Activated T-helper 9 cell treated with anti-CD3 and anti-CD28 coated beads, Interleukin-2, amount 50 U/mL, for 16 hours (primary cell): ENCODE data around the gene EIF4A2.

Experiments used
- DNase-seq: peaks from one replicate; pipeline ENCODE4 v3.0.0-alpha.2; 2020; ENCODE audit warnings: low read depth

The EIF4A2 gene

DNA sequence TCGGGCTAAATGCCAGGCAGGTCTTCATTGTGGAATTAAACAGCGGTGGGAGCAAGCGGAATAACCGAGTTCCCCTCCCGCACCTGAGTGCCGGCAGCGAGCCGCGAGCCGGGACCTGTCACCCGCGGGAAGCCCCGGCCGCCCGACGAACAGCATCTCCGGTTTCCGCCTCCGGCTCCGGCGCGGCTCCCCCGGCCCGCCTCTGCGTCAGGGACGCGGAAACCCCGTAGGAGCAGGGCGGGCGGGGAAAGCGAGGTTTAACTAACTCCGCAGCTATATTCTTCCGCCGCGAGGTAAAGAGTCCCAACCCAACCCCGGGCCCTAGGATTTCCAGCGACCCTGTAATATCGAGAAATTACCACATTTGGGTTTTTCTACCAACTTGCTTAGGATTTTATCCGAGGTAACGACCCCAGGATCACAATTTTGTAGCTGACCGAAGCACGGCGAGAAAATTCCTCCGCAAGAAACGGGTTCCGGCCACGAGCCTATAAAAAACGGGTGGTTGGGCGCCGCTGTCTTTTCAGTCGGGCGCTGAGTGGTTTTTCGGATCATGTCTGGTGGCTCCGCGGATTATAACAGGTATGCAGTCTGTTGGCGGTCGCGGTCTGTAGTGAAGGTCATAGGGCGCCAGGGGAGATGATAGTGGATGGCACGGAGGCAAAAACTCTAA lies at the start of gene EIF4A2:
TSS of gene EIF4A2 (plus strand) at position 520 of the 673 bp plus-strand sequence. CDS start at position 554, 34 bp downstream.
- peak; percentile 86 for DNase-seq

- DNase-seq, result no peak
Measured at GRCh38 chr3:186742618-186743380, 40.6 kb upstream of the EIF4A2 start.

DNA sequence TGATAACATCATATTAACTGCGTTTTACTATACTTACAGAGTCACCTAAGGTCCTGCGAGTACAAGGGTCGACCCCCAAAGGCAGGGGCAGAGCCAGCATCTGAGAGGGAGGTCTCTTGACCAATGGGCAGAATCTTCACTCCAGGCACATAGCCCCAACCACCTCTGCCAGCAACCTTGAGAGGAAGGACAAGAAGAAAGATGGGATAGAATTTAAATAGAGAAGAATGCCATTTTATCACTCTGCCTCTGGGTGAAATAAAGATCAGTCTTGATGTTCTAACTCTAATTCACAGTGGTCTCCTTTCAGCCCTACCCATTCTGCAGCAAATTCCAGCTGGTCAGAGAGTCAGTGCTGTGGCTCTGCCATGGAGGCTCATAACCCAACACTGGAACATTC lies 39.7 kb upstream of the EIF4A2 start:
- no peak for DNase-seq

DNA sequence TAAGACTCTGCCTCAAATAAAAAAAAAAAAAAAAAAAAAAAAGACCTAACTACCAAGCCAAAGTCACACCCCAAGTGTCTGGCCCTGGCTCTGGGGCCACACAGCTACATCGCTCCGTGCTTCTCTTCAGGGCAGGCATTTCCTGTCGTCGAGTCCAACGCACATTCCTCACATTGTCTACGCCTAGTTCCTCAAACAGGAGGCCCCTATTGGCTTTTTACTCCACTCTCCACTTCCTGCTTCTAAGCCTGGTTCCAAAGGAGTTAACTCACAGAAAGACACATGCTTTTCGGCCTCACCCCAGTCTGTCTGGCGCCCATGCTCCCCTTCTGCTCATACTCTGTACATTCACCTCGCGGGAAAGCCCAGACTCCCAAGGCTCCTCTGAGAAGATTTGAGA lies 37.4 kb upstream of the EIF4A2 start:
- no peak for DNase-seq

DNA sequence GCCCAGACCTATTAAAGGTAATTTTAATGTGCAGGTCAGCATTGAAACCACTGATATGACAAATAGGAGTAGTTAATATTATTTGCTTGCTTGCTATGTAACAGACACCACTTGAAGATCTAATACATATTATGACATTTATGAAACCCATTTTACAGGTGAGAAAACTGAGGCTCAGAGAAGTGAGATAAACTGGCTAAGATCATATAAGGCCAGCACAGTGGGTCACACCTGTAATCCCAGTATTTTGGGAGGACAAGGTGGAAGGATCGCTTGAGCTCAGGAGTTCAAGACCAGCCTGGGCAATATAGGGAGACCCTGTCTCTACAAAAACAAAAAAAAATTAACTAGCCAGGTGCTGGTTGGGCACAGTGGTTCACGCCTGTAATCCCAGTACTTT lies 33.1 kb upstream of the EIF4A2 start:
- no peak for DNase-seq

DNA sequence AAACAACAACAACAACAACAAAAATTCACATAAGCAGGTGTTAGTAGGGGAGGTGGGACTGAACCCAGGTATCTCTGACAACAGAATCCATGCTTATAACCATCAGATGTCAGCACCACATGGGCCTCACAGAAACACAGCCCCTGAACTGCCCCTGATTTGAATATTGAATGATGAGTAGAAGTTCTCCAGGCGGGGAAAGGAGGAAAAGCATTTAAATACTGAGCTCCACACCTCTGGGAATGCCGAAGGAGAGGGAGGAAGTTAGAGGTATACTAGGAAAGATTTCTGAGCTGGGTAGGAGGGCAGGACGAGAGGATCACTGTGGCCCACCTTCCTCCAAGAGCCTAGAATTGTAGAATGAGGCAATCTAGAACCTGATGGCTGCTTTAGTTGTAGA lies 31.9 kb upstream of the EIF4A2 start:
- DNase-seq, result no peak

GRCh38 chr3:186754006-186754405 lies 29.4 kb upstream of the EIF4A2 start:
- DNase-seq, result no peak

DNA sequence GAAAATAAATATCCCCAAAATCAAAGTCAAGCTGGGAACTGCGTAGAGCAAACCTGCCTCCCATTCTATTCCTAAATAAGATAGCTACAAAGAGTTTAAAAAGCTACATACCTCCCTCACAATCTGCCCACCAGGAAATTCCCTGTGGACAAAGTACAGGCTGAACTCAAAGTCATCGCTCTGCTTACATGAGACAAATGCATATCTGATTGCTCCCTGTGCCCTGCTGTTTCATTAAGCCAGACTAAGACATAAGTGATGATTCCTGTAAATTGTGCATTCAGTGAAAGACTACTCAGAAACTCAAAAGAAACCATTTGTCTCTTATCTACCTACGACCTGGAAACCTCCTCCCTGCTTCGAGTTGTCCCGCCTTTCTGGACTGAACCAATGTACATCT lies 28.5 kb upstream of the EIF4A2 start:
- DNase-seq, result no peak

GRCh38 chr3:186757214-186757613 lies 26.2 kb upstream of the EIF4A2 start:
- DNase-seq, result no peak

DNA sequence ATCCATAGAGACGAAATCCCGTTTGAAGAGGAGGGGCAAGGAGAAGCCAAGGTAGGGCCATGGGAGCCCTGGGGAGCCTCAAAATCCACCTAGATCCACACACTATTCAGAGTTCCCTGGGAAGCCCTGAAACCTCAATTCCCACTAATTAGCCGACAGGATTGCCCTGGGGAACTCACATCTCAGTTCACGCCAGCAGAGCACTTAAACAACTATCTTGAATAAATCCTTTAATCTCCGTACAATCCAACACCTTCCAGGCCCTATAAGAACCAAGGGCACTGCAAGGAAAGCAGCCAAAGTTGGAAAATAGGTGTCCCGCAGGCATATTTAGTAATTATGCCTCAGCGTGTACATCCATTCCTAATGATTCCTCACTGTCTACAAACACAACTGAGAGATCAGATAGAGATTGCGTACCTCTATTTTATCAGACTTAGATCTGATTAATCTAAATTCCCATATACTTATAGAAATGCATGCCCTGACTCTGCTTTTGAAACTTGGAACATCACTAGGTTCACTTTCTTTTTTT lies 25.6 kb upstream of the EIF4A2 start:
- DNase-seq, result no peak

GRCh38 chr3:186759231-186759930 lies 24.0 kb upstream of the EIF4A2 start:
- DNase-seq, result no peak

DNA sequence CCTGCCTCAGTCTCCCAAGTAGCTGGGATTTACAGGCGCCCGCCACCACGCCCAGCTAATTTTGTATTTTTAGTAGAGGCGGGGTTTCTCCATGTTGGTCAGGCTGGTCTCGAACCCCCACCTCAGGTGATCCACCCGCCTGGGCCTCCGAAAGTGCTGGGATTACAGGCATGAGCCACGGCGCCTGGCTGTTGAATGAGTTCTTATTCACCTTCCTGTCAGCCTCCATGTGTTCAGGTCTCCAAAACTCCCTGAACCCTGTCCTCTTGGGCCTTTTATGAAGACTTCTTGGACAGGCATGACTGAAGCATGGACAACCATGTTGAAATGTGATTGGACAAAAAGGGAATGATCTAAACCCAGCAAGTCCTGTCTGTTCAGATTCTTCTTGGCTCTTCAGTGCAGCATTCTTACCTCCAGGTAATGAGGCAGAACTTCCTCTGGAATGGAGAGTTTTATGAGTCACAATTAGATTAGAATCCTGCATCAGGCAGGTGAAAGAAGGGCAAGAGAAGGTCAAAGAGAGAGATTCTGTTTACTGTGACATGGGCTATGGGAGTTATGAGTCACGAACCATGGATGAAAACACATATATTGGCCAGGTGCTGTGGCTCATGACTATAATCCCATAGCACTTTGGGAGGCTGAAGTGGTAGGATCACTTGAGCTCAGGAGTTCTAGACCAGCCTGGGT lies 23.1 kb upstream of the EIF4A2 start:
- no peak for DNase-seq

DNA sequence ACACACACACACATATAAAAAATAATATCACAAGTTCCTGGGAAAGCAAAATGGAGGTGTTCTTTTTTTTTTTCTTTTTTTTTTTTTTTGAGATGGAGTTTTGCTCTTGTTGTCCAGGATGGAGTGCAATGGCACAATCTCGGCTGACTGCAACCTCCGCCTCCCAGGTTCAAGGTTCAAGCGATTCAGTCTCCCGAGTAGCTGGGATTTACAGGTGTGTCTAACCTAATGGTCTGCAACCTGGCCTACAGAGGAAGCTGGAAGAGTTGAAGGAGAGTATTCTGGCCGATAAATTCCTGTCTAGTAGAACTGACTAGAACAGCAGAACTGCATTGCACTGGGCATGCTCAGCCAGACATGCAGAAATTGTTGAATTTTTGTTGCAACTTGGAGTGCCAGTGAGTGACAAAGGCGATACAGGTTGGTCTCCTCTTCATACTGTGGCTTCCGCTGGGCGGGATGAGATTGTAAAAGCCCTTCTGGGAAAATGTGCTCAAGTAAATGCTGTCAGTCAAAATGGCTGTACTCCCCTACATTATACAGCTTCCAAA lies 22.4 kb upstream of the EIF4A2 start:
- DNase-seq, result no peak

GRCh38 chr3:186772281-186772694 lies 11.1 kb upstream of the EIF4A2 start:
- DNase-seq, result no peak

GRCh38 chr3:186772701-186773417 lies 10.5 kb upstream of the EIF4A2 start:
- peak; percentile 43 for DNase-seq

DNA sequence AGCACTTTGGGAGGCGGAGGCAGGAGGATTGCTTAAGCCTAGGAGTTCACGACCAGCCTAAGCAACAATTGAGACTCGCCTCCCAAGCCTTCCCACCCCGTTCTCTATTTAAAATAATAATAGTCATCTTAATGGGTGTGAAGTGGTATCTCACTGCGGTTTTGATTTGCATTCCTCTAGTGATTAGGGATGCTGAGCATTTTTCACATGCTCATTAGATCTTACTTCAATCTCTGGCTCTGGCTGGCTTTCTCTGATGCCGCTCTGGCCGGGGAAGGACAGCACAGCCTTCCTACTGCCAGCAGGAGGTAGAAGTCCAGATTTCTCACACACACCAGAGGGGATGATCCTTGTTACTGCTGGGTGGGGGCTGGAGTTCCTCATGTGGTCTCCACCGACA lies 7.4 kb upstream of the EIF4A2 start:
- no peak for DNase-seq

- DNase-seq, result no peak
Measured at GRCh38 chr3:186779204-186779603, 4.2 kb upstream of the EIF4A2 start.

DNA sequence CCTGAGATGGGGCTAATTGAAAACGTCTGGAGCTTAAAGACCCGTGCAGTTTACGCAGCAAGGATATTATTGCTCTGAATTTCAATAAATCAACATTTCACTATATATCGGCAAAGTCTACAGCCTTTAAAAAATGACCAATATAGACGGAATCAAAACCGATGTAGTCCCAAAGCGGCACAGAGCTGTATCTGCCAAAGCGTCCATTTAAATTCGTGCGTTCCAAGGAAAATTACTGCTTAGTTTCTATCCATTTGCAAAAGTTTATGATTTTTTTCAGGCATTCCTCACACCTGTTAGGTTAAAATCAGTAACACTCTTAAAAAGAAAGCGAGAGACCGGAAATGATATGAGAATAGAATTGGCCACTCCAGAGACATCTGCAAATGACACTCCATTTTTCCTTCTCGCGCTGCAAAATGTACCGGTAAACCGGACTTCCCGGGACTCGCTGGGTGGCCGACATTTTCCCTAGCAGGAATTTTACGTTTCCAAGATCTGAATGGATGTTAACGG lies 777 bp upstream of the EIF4A2 start:
- DNase-seq, result no peak

DNA sequence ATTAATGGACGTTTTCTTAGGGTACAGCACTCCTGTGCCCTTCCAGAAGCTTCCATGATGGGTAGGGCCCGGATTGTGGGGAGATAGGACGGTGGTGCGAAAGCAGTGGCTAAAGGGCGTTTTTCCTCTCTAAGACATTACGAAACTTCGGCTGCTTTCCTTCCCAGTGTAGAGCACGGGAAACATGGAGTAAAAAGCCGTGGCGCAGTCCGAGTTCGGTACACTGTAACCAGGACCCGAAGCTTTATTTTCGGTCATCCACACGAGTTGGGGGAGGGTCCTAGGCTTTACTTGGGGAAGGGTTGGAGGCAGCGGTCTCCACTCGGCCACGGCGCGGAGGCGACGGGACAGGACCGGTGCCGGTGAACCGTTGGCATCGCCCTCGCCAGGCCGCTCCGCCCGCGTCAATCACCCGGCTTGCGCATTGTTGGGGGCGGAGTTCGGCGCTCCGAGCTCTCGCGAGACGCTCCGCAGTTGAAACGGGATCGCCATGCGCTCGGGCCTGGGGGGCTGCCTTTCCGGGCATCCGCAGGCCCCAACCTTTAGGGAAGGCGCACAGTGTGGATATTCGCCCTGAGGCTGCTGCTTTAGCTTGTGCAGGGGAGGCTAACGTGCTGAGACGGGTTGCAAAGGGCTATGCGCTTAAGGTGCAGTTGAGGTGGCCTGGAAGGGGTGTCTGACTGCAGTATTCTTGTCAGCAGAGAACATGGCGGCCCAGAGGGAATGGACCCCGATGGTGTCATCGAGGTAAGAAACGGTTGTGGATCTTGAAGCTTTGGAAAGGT lies 546 bp downstream of the EIF4A2 start:
- DNase-seq, result peak; percentile 68

DNA sequence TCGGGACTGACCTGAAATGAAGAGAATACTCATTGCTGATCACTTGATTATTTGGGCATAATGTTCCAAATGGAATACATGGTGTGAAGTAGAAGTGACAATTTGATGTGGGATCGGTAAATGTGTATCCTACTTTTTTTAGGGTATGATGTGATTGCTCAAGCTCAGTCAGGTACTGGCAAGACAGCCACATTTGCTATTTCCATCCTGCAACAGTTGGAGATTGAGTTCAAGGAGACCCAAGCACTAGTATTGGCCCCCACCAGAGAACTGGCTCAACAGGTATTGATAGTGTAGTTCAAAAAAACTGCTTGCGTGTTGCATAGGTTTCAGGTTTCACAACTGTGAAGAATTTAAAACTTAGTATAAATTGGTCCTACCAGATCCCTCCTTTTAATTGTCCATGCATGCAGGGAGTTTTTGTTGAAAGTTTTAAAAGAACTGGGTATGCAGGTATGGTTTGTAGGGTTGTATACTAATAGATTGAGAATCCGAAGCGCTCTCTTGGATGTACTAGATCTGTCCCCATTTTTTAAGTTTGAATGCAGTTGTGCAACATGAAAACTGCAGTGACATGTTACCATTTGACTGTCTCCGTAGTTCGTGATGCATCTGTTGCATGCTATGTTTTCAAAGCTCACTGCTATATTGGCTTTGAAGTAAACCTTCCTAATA lies 1.6 kb downstream of the EIF4A2 start:
- no peak for DNase-seq
